COR-L47 (cell line): Measurements from ENCODE around the gene SETX.

Experiments
- DNase-seq: peaks from one replicate; lab custom pipeline; 2025; lab: John Stamatoyannopoulos, UW

The SETX gene

DNA sequence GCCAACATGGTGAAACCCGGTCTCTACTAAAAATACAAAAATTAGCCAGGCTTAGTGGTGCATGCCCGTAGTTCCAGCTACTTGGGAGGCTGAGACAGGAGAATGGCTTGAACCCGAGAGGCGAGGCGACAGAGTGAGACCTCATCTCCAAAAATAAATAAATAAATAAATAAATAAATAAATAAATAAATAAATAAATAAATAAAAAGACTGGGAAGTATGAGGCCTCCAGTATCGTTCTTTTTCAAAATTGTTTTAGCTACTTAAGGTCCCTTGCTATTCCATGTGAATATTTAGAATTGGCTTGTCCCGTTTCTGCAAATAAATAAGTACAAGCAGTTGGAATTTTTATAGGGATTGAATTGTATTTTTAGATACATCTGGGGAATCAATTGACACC, 3.0 kb upstream of the SETX start:
- no peak for DNase-seq

DNA sequence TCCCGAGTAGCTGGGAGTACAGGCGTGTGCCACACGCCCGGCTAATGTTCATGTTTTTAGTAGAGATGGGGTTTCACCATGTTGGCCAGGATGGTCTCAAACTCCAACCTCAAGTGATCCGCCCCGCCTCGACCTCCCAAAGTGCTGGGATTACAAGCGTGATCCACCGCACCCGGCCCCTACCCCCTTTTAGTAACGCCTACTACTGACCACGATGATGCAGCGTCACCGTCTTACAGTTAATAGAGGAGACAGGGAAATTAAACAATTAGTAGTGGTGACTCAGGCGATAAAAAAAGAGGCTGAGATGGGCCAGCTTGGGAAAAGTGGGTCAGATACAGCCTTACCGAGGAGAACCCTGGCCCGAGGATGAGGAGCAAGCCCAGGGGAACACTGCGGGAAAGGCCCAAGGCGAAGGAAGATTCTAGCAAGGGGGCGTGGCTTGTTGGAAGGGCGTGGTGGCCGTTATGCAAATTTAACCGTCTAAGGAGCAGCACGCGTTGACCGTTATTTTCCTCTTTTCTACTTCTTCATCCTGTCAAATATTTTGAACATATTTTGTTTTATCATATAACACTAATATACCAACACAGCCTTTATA, 1.6 kb upstream of the SETX start:
- DNase-seq = no peak

DNA sequence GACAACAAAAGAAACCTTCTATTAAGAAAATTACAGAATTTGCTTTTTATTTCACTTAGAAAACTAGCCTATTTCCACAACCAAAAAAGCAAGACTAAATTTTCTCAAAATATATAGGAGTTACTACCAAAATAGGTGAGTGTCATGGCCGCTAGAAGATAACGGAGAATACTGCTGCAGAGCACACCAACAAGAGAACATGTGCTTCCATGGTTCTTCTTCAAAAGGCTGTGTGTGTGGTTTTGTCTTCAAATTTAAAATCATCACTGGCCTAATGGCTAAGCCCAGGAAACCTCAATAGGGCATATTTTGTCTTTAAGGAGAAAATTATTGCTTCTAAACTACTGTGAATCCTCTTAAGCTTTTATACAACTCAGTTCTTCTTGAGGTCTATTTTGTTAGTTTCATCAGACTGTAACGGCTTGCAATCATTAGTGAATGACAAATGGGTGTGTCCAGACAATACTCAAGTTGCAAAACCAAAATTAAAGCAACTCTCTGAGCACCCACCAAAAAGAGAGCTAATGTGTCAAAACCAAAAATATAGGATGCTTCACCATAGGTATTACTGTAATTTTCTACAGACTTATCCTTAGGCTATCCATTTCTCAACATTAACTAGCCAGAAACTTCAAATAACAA, 3.3 kb downstream of the SETX start:
- DNase-seq = no peak

DNA sequence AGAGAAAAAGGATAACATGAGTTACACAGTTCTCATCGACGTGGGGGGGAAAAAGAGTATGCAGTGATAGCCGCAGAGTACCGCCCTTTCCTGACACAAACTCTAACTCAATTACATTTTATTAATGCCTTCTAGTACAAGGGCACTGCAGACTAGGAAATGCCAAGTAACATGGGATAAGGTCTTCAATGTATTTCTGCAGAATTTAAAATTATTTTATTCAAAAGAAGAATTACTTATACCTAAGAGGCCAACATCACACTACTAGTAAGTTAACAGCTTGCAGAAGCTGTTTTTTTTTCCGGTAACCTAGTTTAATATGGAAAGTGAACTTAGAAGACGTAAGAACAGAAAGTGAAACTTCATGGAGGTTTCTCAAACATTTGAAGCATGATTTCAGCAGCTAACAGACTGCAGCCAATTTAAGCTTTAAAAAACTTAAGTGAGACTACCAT, 3.9 kb downstream of the SETX start:
- DNase-seq = no peak

DNA sequence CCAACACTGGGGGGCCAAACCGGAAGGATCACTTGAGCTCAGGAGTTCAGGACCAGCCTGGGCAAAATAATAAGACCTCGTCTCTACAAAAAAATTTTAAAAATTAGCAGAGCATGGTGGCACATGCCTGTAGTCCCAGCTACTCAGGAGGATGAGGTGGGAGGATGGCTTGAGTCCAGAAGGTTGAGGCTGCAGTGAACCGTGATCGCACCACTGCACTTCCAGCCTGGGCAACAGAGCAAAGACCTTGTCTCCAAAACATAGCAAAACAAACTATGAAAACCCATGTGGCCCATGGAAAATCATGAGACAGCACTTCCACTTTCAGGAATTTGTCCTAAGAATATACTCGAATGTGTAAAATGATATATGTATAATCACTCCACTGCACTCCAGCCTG, 6.1 kb downstream of the SETX start:
- DNase-seq = no peak

DNA sequence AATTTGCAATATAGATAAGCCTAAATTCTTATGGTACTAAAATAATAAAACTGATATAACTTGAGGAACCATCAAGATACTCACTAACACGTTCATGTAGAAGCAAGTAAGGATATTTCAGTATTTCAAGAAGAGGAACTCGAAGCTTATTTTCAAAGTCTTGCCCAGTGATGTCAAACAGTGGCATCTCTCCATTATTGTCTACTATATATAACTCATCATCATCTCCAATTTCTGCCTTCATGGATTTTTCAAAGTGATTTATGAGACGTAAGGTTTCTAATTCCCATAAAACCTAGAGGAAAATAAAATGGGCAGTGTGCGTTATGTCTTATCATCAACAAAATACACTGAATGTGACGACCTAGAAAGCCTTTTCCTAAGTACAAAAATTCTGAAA, 8.6 kb downstream of the SETX start:
- no peak for DNase-seq

DNA sequence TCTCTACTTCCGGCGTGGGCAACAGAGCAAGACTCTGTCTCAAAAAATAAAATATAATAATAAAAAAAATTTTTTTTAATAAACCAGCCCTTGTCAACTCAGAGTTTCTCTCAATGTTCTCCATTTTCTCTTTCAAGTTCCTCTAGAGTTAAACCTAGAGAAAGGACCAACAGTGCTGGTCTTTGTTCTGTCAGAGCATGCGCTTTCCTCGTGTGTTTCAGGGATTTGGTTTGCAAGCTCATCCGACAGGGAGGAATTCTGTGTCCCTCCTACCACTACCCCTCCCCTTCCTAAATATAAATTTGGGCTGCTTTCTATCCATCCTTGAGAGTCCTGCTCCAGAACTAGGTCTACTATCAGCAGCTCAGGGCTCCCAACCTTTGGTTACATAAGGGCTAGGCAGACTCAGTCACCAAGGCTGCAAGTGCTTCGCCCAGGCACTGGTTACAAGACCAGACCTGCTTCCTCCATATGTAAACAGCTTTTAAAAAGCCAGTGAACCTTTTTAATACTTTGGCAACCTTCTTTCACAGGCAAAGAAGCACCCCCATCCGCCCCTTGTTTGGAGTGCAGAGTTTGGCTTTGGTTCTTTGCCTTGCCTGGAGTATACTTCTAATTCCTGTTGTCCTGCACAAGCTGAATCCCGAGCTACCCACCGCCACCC, 13.5 kb downstream of the SETX start:
- no peak for DNase-seq

DNA sequence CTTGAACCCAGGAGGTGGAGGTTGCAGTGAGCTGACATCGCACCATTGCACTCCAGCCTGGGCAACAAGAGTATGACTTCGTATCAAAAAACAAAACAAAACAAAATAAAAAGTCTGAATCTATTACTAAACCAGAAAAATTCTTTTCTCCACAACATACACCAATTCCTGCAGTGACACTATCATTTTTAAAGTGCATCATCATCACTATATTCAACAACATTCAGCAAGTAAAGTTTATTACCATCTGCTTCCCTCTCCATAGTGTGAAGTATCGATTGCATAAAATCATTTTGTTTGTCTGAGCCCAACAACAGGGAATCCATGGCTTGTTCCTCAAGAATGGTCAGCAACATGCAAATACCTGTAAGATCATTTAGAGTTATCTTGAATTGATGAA, 20.4 kb downstream of the SETX start:
- DNase-seq = no peak

DNA sequence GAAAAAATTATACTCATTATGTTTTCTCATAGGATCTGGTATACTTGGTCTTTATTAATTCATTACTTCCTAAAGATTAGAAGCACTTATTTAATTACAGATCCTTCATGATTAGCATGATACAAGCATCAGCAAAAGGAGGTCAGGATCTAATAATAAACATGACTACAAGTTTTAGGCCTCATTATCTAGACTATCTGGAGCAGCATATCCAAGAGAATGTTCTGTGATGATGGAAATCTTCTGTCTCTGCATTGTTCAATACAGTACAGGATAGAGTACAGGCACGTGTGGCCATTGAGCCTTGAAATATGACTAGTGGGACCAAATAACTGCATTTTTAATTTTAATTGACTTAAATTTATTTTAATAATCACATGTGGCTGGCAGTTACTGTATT, 21.2 kb downstream of the SETX start:
- no peak for DNase-seq

DNA sequence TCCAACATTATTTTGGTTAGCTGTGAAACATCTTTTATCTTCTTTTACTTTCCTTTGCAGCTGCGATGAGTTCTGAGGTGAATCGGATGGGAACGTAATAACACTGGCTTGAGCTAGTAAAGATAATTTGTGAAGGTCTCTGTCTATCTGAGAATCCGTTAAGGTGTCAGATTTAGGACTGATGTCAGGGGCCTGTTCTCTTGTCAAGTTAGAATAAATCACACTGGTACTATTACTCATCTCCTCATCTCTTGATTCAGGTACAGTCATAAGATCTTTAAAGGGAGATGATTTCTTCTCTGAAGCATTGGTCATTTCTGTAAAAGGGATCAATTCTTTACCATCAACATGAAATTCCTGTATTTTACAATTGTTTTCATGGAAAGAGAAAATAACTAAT, 26.2 kb downstream of the SETX start:
- DNase-seq = no peak

DNA sequence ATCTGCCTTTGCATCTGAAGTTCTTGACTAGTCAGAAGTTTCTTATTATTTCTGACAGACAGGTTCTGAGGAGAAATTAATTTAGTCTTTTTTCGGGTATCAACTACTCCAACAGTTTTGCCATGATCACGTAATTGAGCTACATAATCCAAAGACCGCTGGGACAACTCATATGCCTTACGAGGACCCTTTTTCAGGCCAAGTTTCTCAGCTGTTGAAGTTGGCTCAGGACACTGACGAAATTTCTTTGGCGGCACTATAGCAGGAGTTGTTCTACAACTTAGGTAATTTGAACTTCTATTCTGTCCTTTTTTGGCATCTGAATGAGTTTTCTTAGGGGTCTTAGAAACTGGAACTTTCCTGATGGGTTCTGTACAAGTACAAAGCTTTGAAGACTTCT, 27.2 kb downstream of the SETX start:
- DNase-seq = no peak

DNA sequence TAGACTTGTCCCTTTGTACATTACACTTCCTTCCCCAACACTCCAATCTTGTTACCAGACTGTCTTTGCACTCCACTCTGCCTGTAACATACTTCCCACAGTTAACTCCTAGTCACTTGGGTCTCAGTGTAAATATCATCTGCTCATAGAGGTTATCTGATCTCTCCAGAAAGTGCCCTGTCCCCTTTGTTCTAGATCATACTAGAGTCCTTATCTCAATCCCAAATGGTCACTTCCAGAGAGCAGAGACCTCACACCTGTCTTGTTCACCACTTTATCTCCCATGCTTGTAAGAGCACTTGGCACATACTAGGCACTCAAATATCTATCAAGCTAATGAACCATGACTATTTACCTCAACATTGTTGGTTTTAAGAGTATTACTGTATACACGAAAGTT, 30.4 kb downstream of the SETX start:
- DNase-seq = no peak

DNA sequence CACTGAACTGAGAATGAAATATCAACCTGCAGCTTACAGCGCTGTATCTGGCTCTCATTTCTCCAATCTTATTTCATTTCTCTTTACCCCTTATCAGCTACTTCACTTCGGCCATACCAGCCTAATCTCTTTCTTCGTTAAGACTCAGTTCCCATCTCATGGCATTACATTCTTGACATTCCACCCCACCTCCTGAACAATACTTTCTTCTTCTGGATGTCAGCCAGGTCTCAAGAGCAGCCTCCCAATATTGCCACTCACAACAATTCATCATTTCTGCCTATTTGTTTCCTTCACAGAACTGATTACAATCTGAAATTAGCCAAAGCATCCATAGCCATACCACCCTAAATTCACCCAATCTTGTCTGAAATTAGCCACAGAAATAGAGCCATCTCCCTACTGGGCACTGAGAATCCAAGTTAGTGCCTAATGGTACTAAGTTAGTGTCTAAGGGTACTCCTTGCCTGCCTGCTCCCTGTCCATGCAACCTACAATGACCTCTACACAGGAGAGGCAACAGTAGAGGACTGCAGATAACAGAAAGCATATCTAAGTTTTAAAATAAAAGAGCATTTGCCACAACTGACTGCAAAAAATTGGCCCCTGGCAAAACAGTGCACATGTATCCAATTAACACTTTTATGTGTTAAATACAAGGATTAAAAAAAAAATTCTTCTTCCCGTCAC, 35.2 kb downstream of the SETX start:
- no peak for DNase-seq

DNA sequence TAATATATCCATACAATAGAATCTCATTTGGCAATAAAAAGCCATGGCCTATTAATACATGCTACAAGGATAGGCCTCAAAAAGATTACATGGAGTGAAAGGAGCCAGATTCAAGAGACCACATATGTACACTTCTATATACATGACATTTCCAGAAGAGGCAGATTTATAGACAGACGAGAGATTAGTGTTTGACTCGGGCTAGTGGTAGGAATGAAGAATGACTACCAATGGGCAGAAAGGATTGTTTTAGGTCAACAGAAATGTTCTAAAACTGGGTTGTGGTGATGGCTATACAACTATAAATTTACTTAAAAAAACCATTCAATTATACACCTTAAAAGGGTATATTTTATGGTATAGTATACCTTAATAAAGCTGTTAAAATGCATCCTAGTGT, 41.9 kb downstream of the SETX start:
- no peak for DNase-seq

DNA sequence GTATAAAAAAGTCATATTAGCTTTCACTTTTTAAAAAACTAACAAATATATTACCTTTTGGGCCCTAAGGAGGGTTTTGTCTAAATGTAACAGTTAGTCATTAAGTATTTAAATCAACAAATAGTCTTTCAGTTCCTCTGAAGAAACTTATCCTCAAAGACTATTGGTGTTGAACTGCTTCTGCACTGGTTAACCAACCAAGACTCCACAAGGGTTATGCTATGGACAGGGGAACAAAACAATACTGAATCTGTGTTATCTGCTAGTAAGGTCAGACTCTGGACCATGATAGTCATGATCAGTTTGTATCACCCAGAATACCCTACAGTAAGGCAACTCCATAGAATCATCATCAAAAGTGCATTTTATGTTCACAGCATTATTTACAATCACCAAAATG, 42.4 kb downstream of the SETX start:
- no peak for DNase-seq

DNA sequence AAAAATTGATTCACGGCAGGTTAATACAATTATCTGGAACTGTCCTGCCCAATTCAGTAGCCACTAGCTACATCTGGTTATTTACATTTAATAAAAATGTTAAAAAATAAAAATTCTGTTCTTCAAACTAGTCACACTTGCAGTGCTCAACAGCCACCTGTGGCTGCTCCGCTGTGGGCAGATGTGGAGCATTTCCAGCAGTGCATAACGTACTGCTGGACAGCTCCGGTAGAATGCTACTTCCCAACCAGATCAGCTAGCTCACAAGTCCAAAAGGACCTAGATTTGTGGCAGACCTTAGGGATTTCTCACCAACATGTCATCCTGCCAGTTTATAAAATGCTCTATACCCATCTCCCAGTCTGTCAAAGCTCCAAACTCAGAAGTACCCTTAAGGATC, 42.8 kb downstream of the SETX start:
- DNase-seq = no peak

DNA sequence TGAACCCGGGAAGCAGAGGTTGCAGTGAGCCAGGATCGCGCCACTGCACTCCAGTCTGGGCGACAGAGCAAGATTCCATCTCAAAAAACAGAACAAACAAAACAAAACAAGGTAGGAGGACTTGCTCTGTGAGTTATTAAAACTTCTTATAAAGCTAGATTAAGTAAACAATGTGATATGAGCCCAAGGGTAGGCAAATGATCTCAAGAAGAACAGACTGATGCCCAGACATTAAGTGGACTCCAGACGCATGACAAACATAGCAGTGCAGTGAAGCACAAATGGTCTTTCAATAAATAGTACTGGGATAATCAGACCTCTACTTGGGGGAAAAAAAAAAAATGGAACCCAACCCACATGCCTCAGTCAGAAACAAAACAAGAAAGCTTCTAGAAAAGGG, 45.7 kb downstream of the SETX start:
- DNase-seq = no peak

DNA sequence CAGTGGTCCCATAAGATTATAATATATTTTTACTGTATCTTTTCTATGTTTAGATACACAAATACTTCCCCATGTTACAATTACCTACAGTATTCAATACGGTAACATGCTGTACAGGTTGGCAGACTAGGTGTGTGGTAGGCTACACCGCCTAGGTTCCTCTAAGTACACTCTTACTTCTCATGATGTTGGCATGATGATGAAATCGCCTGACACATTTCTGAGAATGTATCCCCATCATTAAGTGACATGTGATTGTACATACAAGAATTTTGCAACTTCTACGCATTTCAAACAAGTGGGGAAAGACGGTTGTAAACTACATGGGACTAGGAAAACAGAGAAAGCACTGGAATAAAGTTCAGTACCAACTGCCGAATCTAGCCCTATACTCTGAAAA, 53.3 kb downstream of the SETX start:
- DNase-seq = no peak

DNA sequence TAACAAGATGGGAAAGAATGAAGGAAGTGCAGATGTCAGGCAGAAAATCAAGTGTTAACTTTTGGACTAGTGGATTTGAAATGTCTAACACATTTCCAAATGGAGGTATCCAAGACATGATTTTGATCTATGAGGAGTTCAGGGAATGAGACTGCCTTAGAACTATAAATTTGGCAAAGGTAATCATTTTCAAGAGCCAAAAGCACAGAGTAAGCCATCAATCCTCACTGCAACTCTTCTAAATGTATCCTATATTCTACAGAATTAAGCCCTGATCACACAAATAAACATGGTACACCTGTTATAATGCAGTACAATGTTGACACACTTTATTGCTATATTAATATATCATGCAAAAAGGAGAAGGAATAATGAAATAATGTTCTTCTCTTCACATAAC, 55.6 kb downstream of the SETX start:
- no peak for DNase-seq

DNA sequence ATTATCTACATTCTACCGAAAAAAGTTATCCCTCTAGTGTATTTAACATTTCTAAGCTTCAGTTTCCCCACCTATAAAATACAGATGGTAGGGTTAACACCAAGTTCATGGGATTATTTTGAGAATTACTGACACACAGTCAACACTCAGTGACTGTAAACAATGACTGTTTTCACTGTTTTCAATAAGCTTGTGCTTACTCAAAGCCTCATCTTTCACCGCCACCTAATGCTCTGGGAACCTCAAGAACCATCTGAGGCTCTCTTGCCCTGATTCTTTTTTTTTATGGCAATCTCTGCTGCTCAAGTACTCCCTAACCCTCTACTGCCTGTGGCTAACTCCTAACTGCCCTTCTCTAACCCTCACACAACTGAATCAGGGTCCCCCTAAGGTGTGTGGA, 59.6 kb downstream of the SETX start:
- no peak for DNase-seq

DNA sequence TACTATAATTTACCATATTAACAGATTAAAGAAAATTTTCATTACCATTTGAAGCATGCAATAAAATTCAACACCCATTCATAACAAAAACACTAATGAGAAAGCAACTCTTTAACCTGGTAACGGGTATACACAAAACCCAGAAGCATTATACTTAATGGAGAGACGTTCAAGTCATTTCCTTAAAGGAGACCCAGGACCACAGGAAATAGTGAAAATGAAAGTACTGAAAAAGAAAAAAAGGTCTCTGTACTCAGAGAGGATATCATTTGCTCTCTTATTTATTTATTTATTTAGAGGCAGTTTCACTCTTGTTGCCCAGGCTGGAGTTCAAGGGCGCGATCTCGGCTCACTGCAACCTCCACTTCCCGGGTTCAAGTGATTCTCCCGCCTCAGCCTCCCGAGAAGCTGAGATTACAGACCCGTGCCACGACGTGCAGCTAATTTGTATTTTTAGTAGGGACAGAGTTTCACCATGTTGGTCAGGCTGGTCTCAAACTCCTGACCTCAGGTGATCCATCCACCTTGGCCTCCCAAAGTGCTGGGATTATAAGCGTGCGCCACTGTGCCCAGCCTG, 61.6 kb downstream of the SETX start:
- no peak for DNase-seq

DNA sequence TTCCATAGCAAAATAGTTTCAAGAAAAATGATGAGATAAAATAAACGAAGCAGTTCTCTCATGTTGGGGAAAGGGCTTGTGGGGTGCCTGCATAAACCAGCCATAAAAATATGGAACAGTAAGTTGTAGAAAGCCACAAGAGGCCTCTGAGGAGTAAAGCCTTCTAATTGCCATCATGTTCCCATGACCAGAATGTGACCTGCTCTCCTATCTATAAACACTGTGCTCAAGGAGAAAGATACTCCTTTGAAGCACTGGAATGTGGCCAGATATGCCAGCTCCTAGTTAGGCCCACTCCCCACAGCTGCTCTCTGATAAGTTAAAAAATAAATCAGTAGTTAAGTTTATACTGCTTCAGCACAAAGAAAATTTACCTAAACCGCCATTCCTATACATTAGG, 65.8 kb downstream of the SETX start:
- DNase-seq = no peak

DNA sequence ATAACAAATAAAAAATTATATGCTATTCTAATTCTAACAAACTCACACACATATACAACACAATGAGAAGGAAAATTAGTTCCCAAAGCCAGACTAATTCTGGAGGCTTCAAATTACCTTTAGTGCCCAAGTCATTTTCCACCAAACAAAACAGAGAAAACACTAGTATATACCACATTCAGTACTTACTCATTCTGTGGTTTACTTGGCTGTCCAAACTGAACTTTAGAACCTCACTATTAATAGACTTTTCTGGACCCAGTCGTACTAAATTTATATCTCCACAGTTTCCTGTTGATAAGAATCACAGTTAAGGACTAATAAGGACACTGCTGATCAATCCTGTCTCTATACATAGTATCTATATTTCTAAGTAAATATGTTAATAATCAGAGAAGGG, 66.4 kb downstream of the SETX start:
- no peak for DNase-seq
